Measurements from ENCODE around the gene DENND2C. TPM values are rescaled to one million over a fixed set of nuclear protein-coding genes. Genes with fewer than 3 reads are reported as not detected.

Gene DENND2C
- total RNA-seq, 2 donors from 2014 or later, result 2.0 to 6.0 TPM

- ATAC-seq (ENCODE audit: insufficient number of reproducible peaks, low FRiP score, low read depth) (no peak), DNase-seq (ENCODE audit: low spot score) (no peak)
- H3K4me3 ChIP-seq, result no peak overlapping the region
- H3K4me1 ChIP-seq (ENCODE audit: control insufficient read depth in 1 of 2, low read depth in 2 of 2), result no peaks in the 10 kb centered on the region
- no peaks in the 10 kb centered on the region for H3K27me3 ChIP-seq (replicated peaks; ENCODE audit: insufficient read depth)
- TF ChIP-seq CTCF (IDR thresholded peaks at IDR 0.05), result no peak
- no peak overlapping the region for H3K27ac ChIP-seq
- H3K36me3 ChIP-seq, result no peaks in the 10 kb centered on the region
- no peaks in the 10 kb centered on the region for H3K9me3 ChIP-seq
Observed at GRCh38 chr1:114623364-114623763, 46.5 kb downstream of the DENND2C start.

GRCh38 chr1:114620419-114620818, 49.4 kb downstream of the DENND2C start:
- Histone ChIP-seq H3K27me3 (replicated peaks; ENCODE audit: insufficient read depth) (no peaks in the 10 kb centered on the region), H3K27ac (no peak overlapping the region), H3K9me3 (no peaks in the 10 kb centered on the region), H3K36me3 (no peaks in the 10 kb centered on the region), H3K4me3 (no peak overlapping the region), H3K4me1 (ENCODE audit: control insufficient read depth in 1 of 2, low read depth in 2 of 2) (no peaks in the 10 kb centered on the region)
- no peak for DNase-seq (ENCODE audit: low spot score)
- ATAC-seq (ENCODE audit: insufficient number of reproducible peaks, low FRiP score, low read depth), result no peak
- TF ChIP-seq CTCF (IDR thresholded peaks at IDR 0.05), result no peak

GRCh38 chr1:114618606-114619005, 51.2 kb downstream of the DENND2C start:
- Histone ChIP-seq H3K4me1 (ENCODE audit: control insufficient read depth in 1 of 2, low read depth in 2 of 2) (no peaks in the 10 kb centered on the region), H3K36me3 (no peaks in the 10 kb centered on the region), H3K4me3 (no peak overlapping the region), H3K27ac (no peak overlapping the region), H3K9me3 (no peaks in the 10 kb centered on the region), H3K27me3 (replicated peaks; ENCODE audit: insufficient read depth) (no peaks in the 10 kb centered on the region)
- ATAC-seq (ENCODE audit: insufficient number of reproducible peaks, low FRiP score, low read depth) (no peak), DNase-seq (ENCODE audit: low spot score) (no peak)
- TF ChIP-seq CTCF (IDR thresholded peaks at IDR 0.05), result no peak

GRCh38 chr1:114610546-114611245, 59.2 kb downstream of the DENND2C start:
- Histone ChIP-seq H3K9me3 (no peaks in the 10 kb centered on the region), H3K27me3 (replicated peaks; ENCODE audit: insufficient read depth) (no peaks in the 10 kb centered on the region), H3K4me1 (ENCODE audit: control insufficient read depth in 1 of 2, low read depth in 2 of 2) (no peaks in the 10 kb centered on the region), H3K4me3 (no peak overlapping the region), H3K27ac (no peak overlapping the region), H3K36me3 (peaks cover 4% of the 10 kb centered on the region)
- DNase-seq (ENCODE audit: low spot score), result no peak
- no peak for TF ChIP-seq CTCF (IDR thresholded peaks at IDR 0.05)
- no peak for ATAC-seq (ENCODE audit: insufficient number of reproducible peaks, low FRiP score, low read depth)

- no peak for ATAC-seq (ENCODE audit: insufficient number of reproducible peaks, low FRiP score, low read depth)
- Histone ChIP-seq H3K27ac (no peak overlapping the region), H3K27me3 (replicated peaks; ENCODE audit: insufficient read depth) (no peaks in the 10 kb centered on the region), H3K36me3 (peaks cover 5% of the 10 kb centered on the region), H3K9me3 (no peaks in the 10 kb centered on the region), H3K4me1 (ENCODE audit: control insufficient read depth in 1 of 2, low read depth in 2 of 2) (no peaks in the 10 kb centered on the region), H3K4me3 (no peak overlapping the region)
- no peak for DNase-seq (ENCODE audit: low spot score)
- TF ChIP-seq CTCF (IDR thresholded peaks at IDR 0.05), result no peak
Observed at GRCh38 chr1:114609826-114610225, 60.0 kb downstream of the DENND2C start.

Data from thoracic aorta (tissue), 2 donors.